Measurements from ENCODE around the gene CIART.

DNA sequence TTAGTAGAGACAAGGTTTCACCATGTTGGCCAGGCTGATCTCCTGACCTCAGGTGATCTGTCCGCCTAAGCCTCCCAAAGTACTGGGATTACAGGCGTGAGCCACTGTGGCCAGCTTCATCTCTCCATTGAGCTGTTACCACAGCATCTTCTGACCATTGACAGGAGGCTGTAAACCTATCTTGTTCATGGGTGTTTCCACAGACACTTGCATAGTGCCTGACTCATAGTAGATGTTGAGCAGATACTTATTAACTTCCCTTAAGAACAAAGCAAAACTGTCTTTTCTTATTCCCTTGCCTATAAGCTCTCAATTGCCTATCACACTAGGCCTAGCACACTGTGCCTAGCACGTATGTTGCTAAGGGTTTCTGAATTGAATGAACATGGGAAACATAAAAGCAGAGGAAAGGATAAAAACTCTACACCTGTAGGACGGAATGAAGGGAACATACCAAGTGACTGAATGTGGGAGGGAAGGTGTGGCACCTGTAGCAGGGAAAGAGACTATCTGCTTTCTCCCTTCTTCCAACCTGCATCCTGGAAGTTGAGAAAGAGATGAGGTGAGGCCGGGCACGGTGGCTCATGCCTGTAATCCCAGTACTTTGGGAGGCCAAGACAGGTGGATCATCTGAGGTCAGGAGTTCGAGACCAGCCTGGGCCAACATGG, 10.9 kb upstream of the CIART start:
- TF ChIP-seq FOXP2 (optimal IDR thresholded peaks at IDR 0.05; ENCODE audit: control extremely low read depth, extremely low read length, insufficient read depth), result no peak
- no peak for TF ChIP-seq EZH2 (IDR thresholded peaks at IDR 0.05)
- no peak for TF ChIP-seq POLR2AphosphoS5 (IDR thresholded peaks at IDR 0.05; ENCODE audit: borderline replicate concordance, low read depth, low read length)
